Adrenal gland (tissue), 5 donors: ENCODE data around the gene MOB3C.

ENCODE experiments used
- POLR2A ChIP-seq, 2 donors: fragments of 450-650 bp; IDR thresholded peaks; one replicate each; pipeline ENCODE4 v1.6.1; 2017; ENCODE audit warnings: antibody characterized with exemption in 2 of 2, mild to moderate bottlenecking in 2 of 2, moderate library complexity in 1 of 2
- TF ChIP-seq, protein P1 (sequence below), 6 experiments: fragments of 450-650 bp in 4 of 6; fragments of 200-600 bp in 2 of 6; sonication (generic) in 1 of 6; IDR thresholded peaks; 1 replicate in 5 of 6; 2 replicates in 1 of 6; pipeline versions ENCODE4 v1.5.1 to v1.8.0; 2016 to 2021; ENCODE audit warnings: antibody characterized with exemption in 6 of 6, mild to moderate bottlenecking in 2 of 6, moderate library complexity in 1 of 6
- donor health status: DM: no; HTN: no; CAD: no.

DNA sequence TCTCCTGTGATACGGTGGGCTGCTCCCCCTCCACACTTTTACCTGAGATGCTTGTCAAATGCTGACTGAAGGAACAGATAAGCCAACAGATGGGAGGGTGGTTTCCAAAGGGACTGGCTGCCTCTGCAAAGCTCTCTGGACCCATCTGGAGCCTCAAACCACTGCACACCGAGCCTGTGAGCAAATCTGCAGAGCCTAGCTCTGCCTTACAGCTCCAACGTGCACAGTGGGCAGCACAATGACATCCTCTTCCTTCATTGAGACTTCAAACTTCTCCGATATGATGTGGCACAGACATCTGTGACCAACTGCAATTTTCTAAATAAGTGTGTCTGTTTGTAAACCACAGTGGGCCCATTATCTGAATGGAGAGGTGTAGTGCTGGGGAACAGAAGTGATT, 38.9 kb downstream of the MOB3C start:
- TF ChIP-seq, protein P1, sequence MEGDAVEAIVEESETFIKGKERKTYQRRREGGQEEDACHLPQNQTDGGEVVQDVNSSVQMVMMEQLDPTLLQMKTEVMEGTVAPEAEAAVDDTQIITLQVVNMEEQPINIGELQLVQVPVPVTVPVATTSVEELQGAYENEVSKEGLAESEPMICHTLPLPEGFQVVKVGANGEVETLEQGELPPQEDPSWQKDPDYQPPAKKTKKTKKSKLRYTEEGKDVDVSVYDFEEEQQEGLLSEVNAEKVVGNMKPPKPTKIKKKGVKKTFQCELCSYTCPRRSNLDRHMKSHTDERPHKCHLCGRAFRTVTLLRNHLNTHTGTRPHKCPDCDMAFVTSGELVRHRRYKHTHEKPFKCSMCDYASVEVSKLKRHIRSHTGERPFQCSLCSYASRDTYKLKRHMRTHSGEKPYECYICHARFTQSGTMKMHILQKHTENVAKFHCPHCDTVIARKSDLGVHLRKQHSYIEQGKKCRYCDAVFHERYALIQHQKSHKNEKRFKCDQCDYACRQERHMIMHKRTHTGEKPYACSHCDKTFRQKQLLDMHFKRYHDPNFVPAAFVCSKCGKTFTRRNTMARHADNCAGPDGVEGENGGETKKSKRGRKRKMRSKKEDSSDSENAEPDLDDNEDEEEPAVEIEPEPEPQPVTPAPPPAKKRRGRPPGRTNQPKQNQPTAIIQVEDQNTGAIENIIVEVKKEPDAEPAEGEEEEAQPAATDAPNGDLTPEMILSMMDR (IDR thresholded peaks at IDR 0.05), result no peak
- no peak for TF ChIP-seq POLR2A (IDR thresholded peaks at IDR 0.05)
